GM23248 (cell line): ENCODE data around the gene PPP1R2. TPM values are rescaled to one million over a fixed set of nuclear protein-coding genes. Genes with fewer than 3 reads are reported as not detected.

Source experiments
- DNase-seq: peaks from one replicate; pipeline ENCODE4 v3.0.0-alpha.2; 2015
- H2AFZ ChIP-seq: fragments of 200-600 bp; sonication (generic); 2 replicates; pipeline ENCODE4 v1.6.1; 2016; ENCODE audit warnings: antibody characterized with exemption
- H3F3A ChIP-seq: fragments of 200-600 bp; sonication (generic); 2 replicates; pipeline ENCODE4 v1.6.1; 2016; ENCODE audit warnings: mild to moderate bottlenecking, antibody characterized with exemption, mixed run types; ENCODE audit not compliant: insufficient read depth
- H3K27ac ChIP-seq: fragments of 200-600 bp; sonication (generic); 2 replicates; pipeline ENCODE4 v1.5.1; 2016; ENCODE audit warnings: mild to moderate bottlenecking
- H3K27me3 ChIP-seq: fragments of 200-600 bp; sonication (generic); replicated peaks from 2 replicates; pipeline ENCODE4 v1.6.1; 2016; ENCODE audit warnings: mild to moderate bottlenecking; ENCODE audit not compliant: insufficient read depth
- H3K36me3 ChIP-seq: fragments of 200-600 bp; sonication (generic); 2 replicates; pipeline ENCODE4 v1.6.1; 2016; ENCODE audit warnings: low read depth, mild to moderate bottlenecking
- H3K4me1 ChIP-seq: fragments of 200-600 bp; sonication (generic); 2 replicates; pipeline ENCODE4 v1.6.1; 2016; ENCODE audit warnings: mild to moderate bottlenecking; ENCODE audit not compliant: insufficient read depth
- H3K4me2 ChIP-seq: fragments of 200-600 bp; sonication (generic); one replicate; pipeline ENCODE4 v1.6.1; 2016; ENCODE audit warnings: mild to moderate bottlenecking; ENCODE audit not compliant: unreplicated experiment
- H3K4me3 ChIP-seq: fragments of 200-600 bp; sonication (generic); 2 replicates; pipeline ENCODE4 v1.5.1; 2016; ENCODE audit warnings: mild to moderate bottlenecking
- H3K79me2 ChIP-seq: fragments of 200-600 bp; sonication (generic); 2 replicates; pipeline ENCODE4 v1.6.1; 2016; ENCODE audit warnings: mild to moderate bottlenecking; ENCODE audit not compliant: insufficient read depth
- H3K9ac ChIP-seq: fragments of 200-600 bp; sonication (generic); 2 replicates; pipeline ENCODE4 v1.6.1; 2016; ENCODE audit warnings: mild to moderate bottlenecking
- H3K9me2 ChIP-seq: fragments of 200-600 bp; sonication (generic); 2 replicates; pipeline ENCODE4 v1.6.1; 2016; ENCODE audit warnings: mixed run types, mild to moderate bottlenecking, moderate library complexity; ENCODE audit not compliant: insufficient read depth
- H3K9me3 ChIP-seq: fragments of 200-600 bp; sonication (generic); one replicate; pipeline ENCODE4 v1.6.1; 2017; ENCODE audit warnings: low read depth
- H4K20me1 ChIP-seq: fragments of 200-600 bp; sonication (generic); 2 replicates; pipeline ENCODE4 v1.6.0; 2016; ENCODE audit not compliant: insufficient read depth
- EZH2 ChIP-seq: fragments of 200-600 bp; sonication (generic); IDR thresholded peaks from 2 replicates; pipeline ENCODE4 v1.6.1; 2018; ENCODE audit warnings: antibody characterized with exemption, mild to moderate bottlenecking; ENCODE audit not compliant: insufficient read depth, poor library complexity, severe bottlenecking
- EZH2phosphoT487 ChIP-seq: fragments of 200-600 bp; sonication (generic); IDR thresholded peaks from 2 replicates; pipeline ENCODE4 v1.6.1; 2018; ENCODE audit warnings: antibody characterized with exemption, moderate library complexity, mild to moderate bottlenecking, low read depth; ENCODE audit not compliant: insufficient read depth
- WGBS, 2 experiments: methylation state at CpG; one replicate each; pipeline ENCODE4 v1.1.6; 2015 to 2017; ENCODE audit warnings: low lambda C conversion rate in 2 of 2, low coverage in 1 of 2; ENCODE audit errors: missing lambda C conversion rate in 2 of 2; 5-methylcytosine and 5-hydroxymethylcytosine counted together
- in situ Hi-C: fragments of 300-500 bp; cut with MboI; formaldehyde crosslinking; loops from 2 replicates; pipeline ENCODE4 v1.15.0; 2020
- polyA plus RNA-seq: library from polyadenylated mRNA; unstranded; fragments of >200 nt; fragmentation: Nextera tagmentation; extraction: Ambion mirVana; gene quantifications from 2 replicates; pipeline ENCODE4 v1.2.1, GENCODE V29; 2016
- total RNA-seq: library from RNA; depleted of rRNA; stranded (reverse); fragments of >200 nt; shearing (Covaris generic); gene quantifications from 2 replicates; pipeline ENCODE4 v1.2.3, GENCODE V29; 2014

PPP1R2 gene
- total and polyA plus RNA-seq, 2 experiments from 2014 or later = 50.9 to 55.8 TPM

DNA sequence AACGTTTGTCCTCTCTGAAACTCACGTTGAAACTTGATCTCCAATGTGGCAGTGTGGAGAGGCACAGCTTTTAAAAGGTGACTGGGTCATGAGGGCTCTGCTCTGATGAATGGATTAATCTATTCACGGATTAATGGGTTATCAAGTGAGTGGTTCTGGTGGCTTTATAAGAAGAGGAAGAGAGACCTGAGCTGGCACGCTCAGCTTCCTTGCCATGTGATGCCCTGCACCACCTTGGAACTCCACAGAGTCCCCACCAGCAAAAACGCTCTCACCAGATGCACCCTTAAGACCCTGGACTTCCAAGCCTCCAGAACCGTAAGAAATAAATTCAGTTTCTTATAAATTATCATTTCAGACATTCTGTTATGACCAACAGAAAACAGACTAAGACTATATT is 2.6 kb downstream of the PPP1R2 start:
- 70% methylated on average over 5 to 6 of the region's 6 CpGs for WGBS, 2 experiments
- no peak overlapping the region for H2AFZ ChIP-seq
- H3K27ac ChIP-seq = no peak overlapping the region
- no peak for DNase-seq
- no peak overlapping the region for H3K4me2 ChIP-seq
- TF ChIP-seq EZH2phosphoT487 = no peak
- TF ChIP-seq EZH2 = no peak
- H4K20me1 ChIP-seq = no peaks in the 10 kb centered on the region
- peaks cover 10% of the 10 kb centered on the region; the same call in 1 of the 2 replicates for H3K4me1 ChIP-seq
- H3F3A ChIP-seq = peaks cover 9% of the 10 kb centered on the region; the same call in 1 of the 2 replicates
- no peak overlapping the region for H3K9ac ChIP-seq
- in situ Hi-C loops = no loop called here
- no peaks in the 10 kb centered on the region for H3K27me3 ChIP-seq
- no peaks in the 10 kb centered on the region for H3K9me3 ChIP-seq
- H3K9me2 ChIP-seq = no peaks in the 10 kb centered on the region
- peaks cover 72% of the 10 kb centered on the region for H3K79me2 ChIP-seq
- H3K4me3 ChIP-seq = no peak overlapping the region
- no peaks in the 10 kb centered on the region for H3K36me3 ChIP-seq

DNA sequence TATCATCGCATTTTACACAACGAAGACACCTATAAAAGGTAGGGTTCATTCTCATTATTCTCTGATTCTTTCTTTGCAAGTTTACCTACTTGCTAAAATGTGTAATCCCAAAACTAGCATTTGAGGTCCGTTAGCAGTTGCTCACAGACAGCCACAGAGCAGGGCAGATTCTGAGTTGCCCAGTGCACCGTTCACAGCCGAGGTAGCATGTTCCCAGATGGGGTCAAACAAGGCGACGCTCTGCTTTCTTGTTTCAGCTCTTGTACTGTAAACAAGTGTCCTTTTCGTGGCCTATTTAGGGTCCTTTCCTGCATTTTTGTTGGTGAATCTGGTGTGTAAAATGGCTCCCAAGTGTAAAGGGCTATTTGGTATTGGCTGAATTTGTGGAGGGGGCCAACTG is 3.1 kb downstream of the PPP1R2 start:
- peaks cover 10% of the 10 kb centered on the region; the same call in 1 of the 2 replicates for H3K4me1 ChIP-seq
- no peaks in the 10 kb centered on the region for H3K36me3 ChIP-seq
- no peaks in the 10 kb centered on the region for H3K9me3 ChIP-seq
- no peak overlapping the region for H3K27ac ChIP-seq
- no peak overlapping the region for H3K4me2 ChIP-seq
- H3K4me3 ChIP-seq = no peak overlapping the region
- H3K79me2 ChIP-seq = peaks cover 77% of the 10 kb centered on the region
- no peaks in the 10 kb centered on the region for H3K9me2 ChIP-seq
- H2AFZ ChIP-seq = no peak overlapping the region
- 85 to 87% methylated on average over 8 of the region's 8 CpGs for WGBS, 2 experiments
- TF ChIP-seq EZH2 = no peak
- TF ChIP-seq EZH2phosphoT487 = no peak
- in situ Hi-C loops = no loop called here
- 0 out of 2 replicates have a peak, but pooled peaks cover 3% of the 10 kb centered on the region for H4K20me1 ChIP-seq
- H3F3A ChIP-seq = peaks cover 9% of the 10 kb centered on the region; the same call in 1 of the 2 replicates
- no peak for DNase-seq
- no peaks in the 10 kb centered on the region for H3K27me3 ChIP-seq
- H3K9ac ChIP-seq = no peak overlapping the region

DNA sequence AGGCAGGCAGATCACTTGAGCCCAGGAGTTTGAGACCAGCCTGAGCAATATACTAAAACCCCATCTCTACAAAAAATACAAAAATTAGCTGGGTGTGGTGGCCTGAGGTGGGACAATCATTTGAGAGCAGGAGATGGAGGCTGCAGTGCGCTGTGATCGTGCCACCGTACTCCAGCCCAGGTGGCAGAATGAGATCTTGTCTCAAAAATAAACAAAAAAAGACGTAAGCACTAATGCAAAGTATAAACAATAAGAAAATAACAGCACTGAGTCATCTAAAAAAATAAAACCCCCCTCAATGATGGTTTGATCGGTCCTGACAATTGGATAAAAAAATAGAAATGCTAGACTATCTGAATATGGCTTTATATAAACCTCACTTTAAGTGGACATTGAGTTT is 3.6 kb downstream of the PPP1R2 start:
- no peak for DNase-seq
- Histone ChIP-seq H3K4me3 (no peak overlapping the region), H3K4me2 (no peak overlapping the region), H4K20me1 (0 out of 2 replicates have a peak, but pooled peaks cover 3% of the 10 kb centered on the region), H3K9ac (no peak overlapping the region), H3K9me3 (no peaks in the 10 kb centered on the region), H3K79me2 (peaks cover 82% of the 10 kb centered on the region), H3K27ac (no peak overlapping the region), H2AFZ (no peak overlapping the region), H3K27me3 (no peaks in the 10 kb centered on the region), H3F3A (peaks cover 9% of the 10 kb centered on the region; the same call in 1 of the 2 replicates), H3K36me3 (no peaks in the 10 kb centered on the region), H3K9me2 (no peaks in the 10 kb centered on the region), H3K4me1 (peaks cover 10% of the 10 kb centered on the region; the same call in 1 of the 2 replicates)
- in situ Hi-C loops = no loop called here
- TF ChIP-seq EZH2 (no peak), EZH2phosphoT487 (no peak)
- WGBS, 2 experiments = 96 to 100% methylated on average over 5 of the region's 5 CpGs

DNA sequence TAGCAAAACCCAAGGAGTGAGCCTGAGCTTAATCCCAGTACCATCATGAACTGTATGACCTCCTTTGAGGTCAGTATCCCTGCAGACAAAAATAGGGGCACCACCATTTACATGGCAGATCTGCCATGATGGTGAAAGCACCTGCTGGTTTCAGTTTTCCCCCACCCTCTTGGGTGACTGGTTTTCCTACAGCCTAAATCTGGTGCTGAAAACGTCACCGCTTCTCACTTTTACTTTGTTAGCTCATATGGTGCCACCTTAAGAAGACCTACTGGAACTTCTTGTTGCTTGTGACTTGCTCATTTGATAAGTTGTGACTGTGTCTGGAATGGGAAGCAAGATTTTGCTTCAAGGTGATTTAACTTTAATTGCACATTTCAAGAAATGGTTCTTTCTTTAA is 5.1 kb downstream of the PPP1R2 start:
- Histone ChIP-seq H3K4me3 (no peak overlapping the region), H3K36me3 (no peaks in the 10 kb centered on the region), H3K9me2 (no peaks in the 10 kb centered on the region), H3K27me3 (no peaks in the 10 kb centered on the region), H3K4me1 (peaks cover 10% of the 10 kb centered on the region; the same call in 1 of the 2 replicates), H4K20me1 (0 out of 2 replicates have a peak, but pooled peaks cover 3% of the 10 kb centered on the region), H3K9ac (no peak overlapping the region), H3K4me2 (no peak overlapping the region), H3K9me3 (no peaks in the 10 kb centered on the region), H3F3A (peaks cover 9% of the 10 kb centered on the region; the same call in 1 of the 2 replicates), H2AFZ (no peak overlapping the region), H3K79me2 (peaks cover 97% of the 10 kb centered on the region), H3K27ac (no peak overlapping the region)
- no peak for DNase-seq
- WGBS, 2 experiments = 97 to 100% methylated on average over 2 of the region's 2 CpGs
- in situ Hi-C loops = no loop called here
- TF ChIP-seq EZH2 (no peak), EZH2phosphoT487 (no peak)

DNA sequence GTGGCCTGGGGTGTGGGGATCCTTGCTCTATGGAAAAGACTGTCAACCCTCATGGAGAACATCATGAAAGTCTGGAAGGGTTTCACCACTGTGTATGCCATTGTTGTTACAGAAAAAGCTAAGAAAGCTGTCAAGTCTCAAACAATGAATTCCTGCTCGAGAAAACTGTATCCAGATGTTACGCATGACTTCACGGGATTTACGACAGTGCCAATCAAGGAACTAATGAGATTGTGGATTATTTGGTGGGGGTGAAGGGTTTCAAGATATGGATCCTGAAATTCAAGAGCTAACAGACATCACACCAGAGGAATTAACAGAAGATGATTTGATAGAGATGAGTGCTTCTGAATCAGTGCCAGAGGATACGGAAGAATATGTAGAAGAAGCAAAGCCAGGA is 7.8 kb downstream of the PPP1R2 start:
- no peaks in the 10 kb centered on the region for H3K9me3 ChIP-seq
- no peak overlapping the region for H3K27ac ChIP-seq
- TF ChIP-seq EZH2phosphoT487 (no peak), EZH2 (no peak)
- in situ Hi-C loops = no loop called here
- no peaks in the 10 kb centered on the region for H3F3A ChIP-seq
- H4K20me1 ChIP-seq = 0 out of 2 replicates have a peak, but pooled peaks cover 3% of the 10 kb centered on the region
- no peaks in the 10 kb centered on the region for H3K36me3 ChIP-seq
- H3K4me2 ChIP-seq = no peak overlapping the region
- H3K9ac ChIP-seq = no peak overlapping the region
- H3K27me3 ChIP-seq = no peaks in the 10 kb centered on the region
- no peak overlapping the region for H3K4me3 ChIP-seq
- H3K9me2 ChIP-seq = no peaks in the 10 kb centered on the region
- H2AFZ ChIP-seq = no peak overlapping the region
- no peak for DNase-seq
- no peaks in the 10 kb centered on the region for H3K4me1 ChIP-seq
- H3K79me2 ChIP-seq = peaks cover 99% of the 10 kb centered on the region
- 47 to 53% methylated on average over 5 of the region's 5 CpGs for WGBS, 2 experiments
